HCT116 (cell line): ENCODE data around the gene SKP2.
"Not testable (repeated sequence)": the region's sequence is repeated elsewhere in the genome, so short reads cannot be mapped to it uniquely, and the experiment has no call there.

Experiments used
- ATF3 ChIP-seq: IDR thresholded peaks from 2 replicates; pipeline ENCODE4 v1.6.1; 2012
- CEBPB ChIP-seq: IDR thresholded peaks from 2 replicates; pipeline ENCODE4 v1.6.1; 2012; ENCODE audit warnings: low read depth
- CTCF ChIP-seq, 3 experiments: fragments of 200-600 bp in 1 of 3; sonication (generic) in 1 of 3; IDR thresholded peaks in 2 of 3; conservative IDR thresholded peaks in 1 of 3; 2 replicates each; pipeline ENCODE4 v1.5.1; 2012 to 2017; ENCODE audit warnings: low read depth in 2 of 3, low read length in 2 of 3, antibody characterized with exemption in 1 of 3, borderline replicate concordance in 1 of 3, control low read depth in 1 of 3, mild to moderate bottlenecking in 1 of 3, mixed read lengths in 1 of 3, mixed run types in 1 of 3, moderate library complexity in 1 of 3; ENCODE audit not compliant: insufficient read depth in 1 of 3
- EZH2phosphoT487 ChIP-seq: fragments of 200-600 bp; IDR thresholded peaks from 2 replicates; pipeline ENCODE4 v1.6.1; 2018; ENCODE audit warnings: antibody characterized with exemption, borderline replicate concordance
- FOSL1 ChIP-seq: IDR thresholded peaks from 2 replicates; pipeline ENCODE4 v1.6.1; 2012; ENCODE audit warnings: low read depth
- MAX ChIP-seq: IDR thresholded peaks from 2 replicates; pipeline ENCODE4 v1.6.1; 2012
- POLR2A ChIP-seq: IDR thresholded peaks from 2 replicates; pipeline ENCODE4 v1.7.0; 2011; ENCODE audit warnings: borderline replicate concordance; ENCODE audit not compliant: insufficient read depth, insufficient read length; ENCODE audit errors: extremely low read depth
- POLR2AphosphoS5 ChIP-seq: IDR thresholded peaks from 2 replicates; pipeline ENCODE4 v1.6.1; 2011; ENCODE audit warnings: mild to moderate bottlenecking, low read depth, low read length, moderate library complexity
- RAD21 ChIP-seq: IDR thresholded peaks from 2 replicates; pipeline ENCODE4 v1.6.1; 2012; ENCODE audit warnings: low read depth, mild to moderate bottlenecking
- SP1 ChIP-seq: IDR thresholded peaks from 2 replicates; pipeline ENCODE4 v1.6.1; 2012; ENCODE audit warnings: low read depth
- TCF7L2 ChIP-seq: IDR thresholded peaks from 2 replicates; pipeline ENCODE4 v1.7.0; 2011; ENCODE audit warnings: borderline replicate concordance, inconsistent platforms; ENCODE audit not compliant: insufficient read depth, insufficient read length; ENCODE audit errors: extremely low read depth
- ZBTB33 ChIP-seq: IDR thresholded peaks from 2 replicates; pipeline ENCODE4 v1.6.1; 2011; ENCODE audit warnings: mild to moderate bottlenecking, low read length, moderate library complexity; ENCODE audit not compliant: insufficient replicate concordance; ENCODE audit errors: extremely low read depth

GRCh38 chr5:36133009-36133408 lies 18.9 kb upstream of the SKP2 start:
- not testable (repeated sequence) for TF ChIP-seq SP1; CTCF (IDR thresholded peaks at IDR 0.05 in 2 of 3, conservative IDR thresholded peaks at IDR 0.05 in 1 of 3; ENCODE audit: borderline replicate concordance in 1 of 3, insufficient read depth in 1 of 3, low read depth in 2 of 3, low read length in 2 of 3); POLR2A; TCF7L2; RAD21; POLR2AphosphoS5; ZBTB33; MAX; EZH2phosphoT487; CEBPB; FOSL1; ATF3
